Measurements from ENCODE around the gene MKNK1.

Gene MKNK1

DNA sequence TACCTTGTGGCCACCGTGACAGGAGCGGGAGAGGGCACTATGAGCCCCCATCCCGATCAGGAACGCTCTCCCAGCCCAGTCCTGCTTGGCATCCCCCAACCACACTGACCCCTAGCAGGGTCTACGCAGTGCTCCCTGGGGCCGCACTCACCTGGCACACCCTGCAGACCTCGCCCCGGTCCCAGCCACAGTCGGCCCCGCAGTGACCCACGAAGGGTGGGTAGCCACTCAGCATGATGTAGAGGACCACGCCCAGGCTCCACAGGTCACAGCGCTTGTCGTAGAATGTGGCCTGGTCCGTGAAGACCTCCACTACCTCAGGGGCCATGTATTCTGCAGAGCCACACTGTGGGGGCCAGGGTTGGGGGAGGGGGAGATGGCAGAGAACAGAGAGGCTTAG, 41.6 kb downstream of the MKNK1 start:
- DNase-seq (ENCODE audit: low read depth, low spot score), result no peak

DNA sequence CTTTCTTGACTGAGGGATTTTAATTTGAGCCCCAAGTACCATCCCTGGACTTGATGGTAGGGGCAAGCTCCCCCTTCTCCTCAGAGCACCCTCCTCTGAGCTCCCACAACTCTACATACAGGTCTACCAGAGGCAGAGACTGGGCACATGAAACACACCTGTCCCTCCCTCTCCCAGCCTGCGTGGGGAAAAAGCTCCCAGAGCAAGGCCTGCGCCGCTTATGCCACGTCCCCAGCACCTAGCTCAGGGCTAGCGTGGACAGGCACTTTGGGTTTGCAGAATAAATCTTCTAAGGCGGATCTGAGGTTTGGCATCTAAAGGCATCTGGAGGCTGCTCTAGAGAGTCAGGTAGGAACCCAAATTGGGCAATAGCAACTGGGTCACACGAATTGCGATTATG, 45.1 kb downstream of the MKNK1 start:
- DNase-seq (ENCODE audit: low read depth, low spot score), result no peak

GRCh38 chr1:46558141-46558963, 45.7 kb downstream of the MKNK1 start:
- DNase-seq (ENCODE audit: low read depth, low spot score), result no peak

DNA sequence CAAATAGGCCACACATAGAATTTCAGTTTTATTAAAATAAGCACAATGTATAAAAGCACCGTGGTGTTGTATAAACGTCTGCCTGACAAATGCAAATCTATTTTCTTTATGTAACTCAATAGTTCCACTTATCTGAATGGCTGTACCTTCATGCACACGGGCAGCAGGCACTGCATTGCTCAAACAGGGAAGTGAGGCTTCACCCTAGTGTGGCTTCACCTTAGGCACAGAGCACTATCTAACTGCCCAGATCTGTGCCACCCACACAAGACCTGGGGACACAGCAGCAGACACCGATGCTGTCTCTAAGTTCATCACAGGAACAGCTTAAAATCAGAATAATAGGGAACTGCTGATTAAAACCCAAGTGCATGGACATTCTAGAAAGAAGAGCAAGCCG, 46.7 kb downstream of the MKNK1 start:
- DNase-seq (ENCODE audit: low read depth, low spot score), result no peak

- no peak for DNase-seq (ENCODE audit: low read depth, low spot score)
Observed at GRCh38 chr1:46556822-46557221, 47.2 kb downstream of the MKNK1 start.

DNA sequence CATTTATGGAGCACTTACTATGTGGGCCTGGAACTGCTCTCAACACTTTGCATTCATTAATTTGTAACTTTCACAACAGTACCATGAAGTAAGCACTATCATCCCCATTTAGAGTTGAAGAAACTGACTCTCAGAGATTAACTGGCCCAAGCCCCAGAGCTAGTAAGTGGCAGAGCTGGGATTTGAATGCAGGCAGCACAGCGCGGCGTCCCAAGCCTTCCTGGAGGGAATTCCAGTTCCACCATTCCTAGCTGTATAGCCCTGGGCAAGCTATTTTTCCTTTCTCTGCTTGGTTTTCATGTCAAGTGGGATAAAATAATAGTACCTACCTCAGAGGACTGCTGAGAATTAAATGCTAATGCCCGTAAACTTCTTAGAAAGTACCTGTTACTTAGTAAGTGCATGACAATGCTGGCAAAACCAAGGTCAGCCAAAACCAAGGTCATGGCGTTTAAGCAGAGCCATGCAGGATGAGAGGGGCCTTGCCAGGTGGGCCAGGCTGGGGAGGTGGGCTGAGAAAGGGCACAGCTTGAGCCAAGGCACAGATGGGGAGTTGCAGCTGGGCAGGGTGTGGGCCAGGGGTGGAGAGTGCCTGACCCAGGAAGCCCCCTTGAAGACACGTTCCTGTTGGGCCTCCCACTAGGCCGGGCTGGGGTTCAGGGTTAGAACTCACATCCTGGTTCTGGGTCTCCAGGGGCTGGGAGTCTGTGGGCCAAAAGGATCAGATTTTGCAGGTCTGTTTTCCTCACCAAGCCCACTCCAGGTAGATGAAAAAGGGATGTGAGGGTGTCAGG, 48.0 kb downstream of the MKNK1 start:
- no peak for DNase-seq (ENCODE audit: low read depth, low spot score)

- no peak for DNase-seq (ENCODE audit: low read depth, low spot score)
Observed at GRCh38 chr1:46554597-46555381, 49.3 kb downstream of the MKNK1 start.

DNA sequence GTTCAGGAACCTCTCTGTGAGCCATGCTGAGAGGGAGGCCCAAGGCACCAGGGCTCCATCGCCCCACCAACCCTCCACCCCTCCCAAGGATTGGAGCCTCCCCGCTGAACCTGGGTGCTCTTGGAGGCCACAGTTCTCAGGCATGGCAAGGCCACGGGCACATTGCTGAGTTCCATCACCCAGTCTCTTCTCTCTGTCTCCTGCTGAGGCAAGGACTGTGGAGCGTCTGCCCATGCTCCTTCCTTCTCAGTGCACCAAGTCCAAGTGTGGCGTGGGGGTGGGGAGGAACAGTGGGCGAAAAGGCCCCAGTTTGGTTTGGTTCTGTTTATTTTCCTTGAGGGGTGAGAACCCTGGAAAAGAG, 49.9 kb downstream of the MKNK1 start:
- DNase-seq (ENCODE audit: low read depth, low spot score), result no peak

DNA sequence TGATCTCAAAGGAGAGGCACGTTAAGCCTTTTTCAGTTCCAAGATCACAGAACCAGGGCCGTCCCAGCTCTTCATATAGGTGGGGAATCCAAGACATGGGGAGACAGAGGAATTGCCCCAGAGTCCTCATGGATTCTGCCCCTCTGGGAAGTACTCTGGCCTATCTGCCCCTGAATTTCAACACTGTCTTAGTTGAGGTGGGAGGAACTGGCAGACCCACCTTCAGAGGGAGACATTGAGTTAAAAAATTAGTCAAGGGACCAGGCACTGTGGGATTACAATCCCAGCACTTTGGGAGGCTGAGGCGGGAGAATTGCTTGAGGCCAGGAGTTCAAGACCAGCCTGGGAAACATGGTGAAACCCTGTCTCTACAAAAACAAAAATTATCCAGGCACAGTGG, 50.6 kb downstream of the MKNK1 start:
- no peak for DNase-seq (ENCODE audit: low read depth, low spot score)

GRCh38 chr1:46552357-46553237, 51.5 kb downstream of the MKNK1 start:
- no peak for DNase-seq (ENCODE audit: low read depth, low spot score)

DNA sequence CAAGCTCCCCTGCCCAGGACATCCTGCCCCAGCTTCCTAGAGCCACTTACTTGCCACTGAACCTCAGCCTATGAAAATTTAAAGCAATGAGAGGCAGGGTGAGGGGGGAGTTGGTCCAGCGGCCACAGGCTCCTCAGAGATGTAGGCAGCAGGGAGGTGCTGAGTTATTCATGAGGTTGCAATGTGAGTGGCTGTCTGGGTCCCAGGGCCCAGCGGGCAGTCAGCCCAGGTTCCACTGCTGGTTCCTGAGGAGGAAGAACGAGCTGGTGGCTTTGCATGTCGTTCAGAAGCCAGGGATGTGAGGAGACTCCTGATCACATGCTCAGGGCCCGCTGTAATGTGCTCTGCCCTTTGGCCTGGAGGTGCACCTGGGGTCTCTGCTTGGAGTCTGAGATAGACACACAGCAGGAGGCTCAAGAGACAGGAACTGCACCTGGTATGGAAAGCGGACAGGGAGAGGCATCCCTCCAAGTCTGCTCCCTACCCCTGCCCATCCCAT, 52.4 kb downstream of the MKNK1 start, which contains the start of gene KNCN:
Gene KNCN, minus strand, starts transcription at position 51 of the 499 bp plus-strand sequence. CDS start 432 bp downstream, outside the sequence.
- no peak for DNase-seq (ENCODE audit: low read depth, low spot score)

DNA sequence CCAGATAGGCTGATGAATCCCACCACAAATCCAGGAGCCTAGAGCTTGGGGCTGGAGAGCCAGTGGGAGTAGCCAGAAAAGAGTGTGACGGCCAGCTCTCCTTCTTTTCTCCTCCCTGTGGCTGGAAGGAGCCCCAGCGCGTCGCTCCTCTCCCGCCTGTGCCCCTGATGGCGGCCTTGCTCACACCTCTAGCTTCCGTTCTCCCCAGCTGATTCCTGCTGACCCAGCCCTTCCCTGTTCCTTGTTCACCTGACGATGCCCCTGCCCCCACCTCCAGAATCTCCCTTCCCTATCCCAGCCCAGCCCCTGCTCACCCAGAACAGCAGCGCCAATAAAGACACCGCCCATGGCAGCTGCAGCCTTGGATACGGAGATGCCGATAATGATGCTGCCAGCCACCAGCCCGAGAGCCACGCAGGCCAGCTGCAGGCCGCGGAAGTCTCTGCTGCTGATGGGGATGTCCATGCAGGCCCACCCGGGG, 53.3 kb downstream of the MKNK1 start:
- no peak for DNase-seq (ENCODE audit: low read depth, low spot score)

DNA sequence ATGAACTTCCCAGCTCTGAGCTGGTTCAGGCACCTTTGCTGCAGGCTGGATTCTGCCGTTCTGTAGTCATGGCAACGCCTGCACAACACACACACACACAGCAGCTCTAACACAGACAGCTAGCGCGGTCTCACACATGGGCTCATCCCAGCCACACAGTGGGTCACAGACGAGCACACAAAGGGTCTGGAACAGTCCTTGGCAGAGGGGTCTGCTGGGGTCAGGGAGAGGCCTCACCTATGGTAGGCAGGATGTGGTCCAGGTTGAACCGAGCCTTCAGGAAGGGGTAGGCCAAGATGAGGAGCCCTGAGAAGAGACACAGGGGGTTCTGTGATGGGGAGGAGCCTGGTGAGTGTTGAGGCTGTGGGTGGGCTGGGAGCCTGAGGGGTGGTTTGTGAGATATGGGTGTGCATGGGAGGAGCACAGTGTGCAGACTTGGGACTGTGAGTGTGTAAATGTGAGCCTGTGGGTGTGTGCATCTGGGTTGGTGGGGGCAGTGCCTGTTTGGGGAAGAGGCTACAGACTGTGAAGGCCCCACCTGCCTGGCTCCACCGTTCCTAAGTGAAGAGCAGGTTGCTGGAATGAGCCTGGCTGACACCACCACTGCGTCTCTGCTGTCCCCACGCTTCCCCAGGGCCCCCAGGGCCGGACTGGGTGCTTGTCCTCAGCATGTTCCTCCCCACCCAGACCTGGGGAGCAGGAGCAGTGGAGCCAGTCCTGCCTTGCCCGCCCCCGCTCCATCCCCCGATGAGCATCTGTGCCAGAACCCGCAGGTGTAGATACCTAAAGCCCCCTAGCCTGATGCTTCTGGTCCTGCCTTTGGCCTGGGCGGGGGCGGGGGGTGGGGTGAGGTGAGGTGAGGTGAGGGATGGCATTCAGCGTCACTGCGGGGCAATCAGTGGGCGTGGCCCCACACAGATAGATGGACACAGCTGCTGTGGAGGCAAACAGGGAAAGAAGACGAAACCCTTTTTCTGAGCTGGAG, 54.1 kb downstream of the MKNK1 start:
- DNase-seq (ENCODE audit: low read depth, low spot score), result no peak

- DNase-seq (ENCODE audit: low read depth, low spot score), result no peak
Observed at GRCh38 chr1:46547481-46548383, 56.3 kb downstream of the MKNK1 start.

DNA sequence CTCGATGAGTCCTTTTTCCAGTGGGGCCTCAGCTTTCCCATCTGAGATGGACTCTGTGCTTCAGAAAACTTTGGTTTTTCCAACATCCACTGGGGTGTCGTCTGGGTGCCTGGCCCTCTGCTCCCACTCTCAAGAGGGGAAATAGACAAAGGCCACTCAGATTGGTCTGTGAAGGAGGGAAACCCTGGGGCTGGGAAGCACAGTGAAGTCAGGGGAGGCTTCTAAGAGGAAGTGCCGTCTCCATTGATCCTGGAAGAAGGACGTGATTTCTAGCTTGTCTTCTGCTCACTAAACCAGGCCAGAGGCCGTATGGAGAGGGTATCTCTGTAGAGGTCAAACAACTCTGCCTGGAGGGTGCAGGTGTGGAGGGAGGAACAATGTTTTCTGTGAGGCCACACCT, 57.9 kb downstream of the MKNK1 start:
- DNase-seq (ENCODE audit: low read depth, low spot score), result no peak

DNA sequence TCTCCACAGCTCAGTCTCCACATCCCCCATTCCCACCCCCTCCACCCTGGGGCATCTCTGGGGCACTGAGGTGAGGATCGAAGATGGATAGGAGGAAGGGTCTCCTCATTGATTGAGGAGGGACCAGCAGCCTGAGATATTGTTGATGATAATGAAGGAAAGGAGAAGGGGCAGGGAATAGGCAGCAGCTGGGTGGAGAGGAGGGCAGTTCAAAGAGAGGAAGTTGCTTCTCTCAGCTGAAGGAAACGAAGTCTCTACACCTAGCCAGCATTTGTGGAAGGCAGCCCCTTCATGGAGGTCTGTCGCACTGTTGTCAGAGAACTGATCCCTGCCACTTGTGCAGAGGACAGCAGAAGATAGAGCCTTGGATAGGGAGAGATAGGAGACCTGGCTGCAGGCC, 58.3 kb downstream of the MKNK1 start:
- DNase-seq (ENCODE audit: low read depth, low spot score), result no peak

DNA sequence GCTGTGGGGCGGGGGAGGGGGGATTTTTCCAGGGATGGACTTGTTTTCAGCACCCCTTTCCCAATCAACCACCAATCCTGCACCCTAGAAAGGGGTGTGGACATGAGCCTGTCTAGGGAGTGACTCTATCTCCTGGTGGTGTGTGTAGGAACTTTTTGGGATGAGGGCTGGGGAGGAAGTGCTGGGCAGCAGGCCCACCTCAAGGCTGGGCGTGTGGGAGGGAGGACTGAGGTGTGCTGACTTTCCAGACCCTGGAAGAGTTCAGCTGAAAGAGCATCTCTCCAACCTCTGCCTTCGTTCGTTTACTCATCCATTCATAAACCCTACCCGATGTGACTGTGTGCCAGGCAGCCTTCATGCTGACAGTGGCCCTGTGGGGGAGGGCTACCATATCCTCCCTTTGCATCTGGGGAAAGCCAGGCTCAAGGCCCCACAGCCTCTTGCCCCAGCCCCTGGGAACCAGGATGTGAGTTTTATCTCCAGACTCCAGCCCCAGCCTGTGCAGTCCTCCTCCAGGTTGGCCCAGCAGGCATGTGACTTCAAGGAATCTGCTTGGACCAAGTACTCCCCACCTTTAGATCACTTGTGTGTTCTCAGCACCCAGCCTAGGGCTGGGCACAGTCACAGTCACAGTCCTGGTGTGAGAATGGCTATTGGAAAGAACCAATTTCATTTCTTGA, 59.4 kb downstream of the MKNK1 start:
- DNase-seq (ENCODE audit: low read depth, low spot score), result no peak
